Mucosa of rectum (tissue), 2 donors: ENCODE data around the gene FKBP3.

Experiments used
- H3K27ac ChIP-seq, 2 donors: one replicate each; pipeline ENCODE4 v1.7.0; 2013; ENCODE audit warnings: inconsistent platforms in 2 of 2, low read depth in 2 of 2, low read length in 2 of 2
- H3K27me3 ChIP-seq, 2 donors: one replicate each; pipeline ENCODE4 v1.7.0; 2013; ENCODE audit warnings: low read length in 2 of 2; ENCODE audit not compliant: control insufficient read depth in 2 of 2, insufficient read depth in 2 of 2
- H3K36me3 ChIP-seq, 2 donors: one replicate each; pipeline ENCODE4 v1.7.0; 2013; ENCODE audit warnings: low read length in 2 of 2; ENCODE audit not compliant: control insufficient read depth in 2 of 2, insufficient read depth in 2 of 2
- H3K4me1 ChIP-seq, 2 donors: one replicate each; pipeline ENCODE4 v1.7.0; 2013; ENCODE audit warnings: low read length in 2 of 2, mild to moderate bottlenecking in 1 of 2; ENCODE audit not compliant: control insufficient read depth in 2 of 2, insufficient read depth in 2 of 2
- H3K4me3 ChIP-seq, 2 donors: one replicate each; pipeline ENCODE4 v1.7.0; 2013; ENCODE audit warnings: low read length in 2 of 2
- H3K9ac ChIP-seq, 2 donors: one replicate each; pipeline ENCODE4 v1.7.0; 2013; ENCODE audit warnings: low read length in 2 of 2, low read depth in 1 of 2, mild to moderate bottlenecking in 1 of 2
- H3K9me3 ChIP-seq, 2 donors: one replicate each; pipeline ENCODE4 v1.7.0; 2013; ENCODE audit warnings: low read length in 2 of 2; ENCODE audit not compliant: control insufficient read depth in 2 of 2
- donor health status: healthy.
- donor health status: Normal muscosa, but diverticular disease.

FKBP3 gene

DNA sequence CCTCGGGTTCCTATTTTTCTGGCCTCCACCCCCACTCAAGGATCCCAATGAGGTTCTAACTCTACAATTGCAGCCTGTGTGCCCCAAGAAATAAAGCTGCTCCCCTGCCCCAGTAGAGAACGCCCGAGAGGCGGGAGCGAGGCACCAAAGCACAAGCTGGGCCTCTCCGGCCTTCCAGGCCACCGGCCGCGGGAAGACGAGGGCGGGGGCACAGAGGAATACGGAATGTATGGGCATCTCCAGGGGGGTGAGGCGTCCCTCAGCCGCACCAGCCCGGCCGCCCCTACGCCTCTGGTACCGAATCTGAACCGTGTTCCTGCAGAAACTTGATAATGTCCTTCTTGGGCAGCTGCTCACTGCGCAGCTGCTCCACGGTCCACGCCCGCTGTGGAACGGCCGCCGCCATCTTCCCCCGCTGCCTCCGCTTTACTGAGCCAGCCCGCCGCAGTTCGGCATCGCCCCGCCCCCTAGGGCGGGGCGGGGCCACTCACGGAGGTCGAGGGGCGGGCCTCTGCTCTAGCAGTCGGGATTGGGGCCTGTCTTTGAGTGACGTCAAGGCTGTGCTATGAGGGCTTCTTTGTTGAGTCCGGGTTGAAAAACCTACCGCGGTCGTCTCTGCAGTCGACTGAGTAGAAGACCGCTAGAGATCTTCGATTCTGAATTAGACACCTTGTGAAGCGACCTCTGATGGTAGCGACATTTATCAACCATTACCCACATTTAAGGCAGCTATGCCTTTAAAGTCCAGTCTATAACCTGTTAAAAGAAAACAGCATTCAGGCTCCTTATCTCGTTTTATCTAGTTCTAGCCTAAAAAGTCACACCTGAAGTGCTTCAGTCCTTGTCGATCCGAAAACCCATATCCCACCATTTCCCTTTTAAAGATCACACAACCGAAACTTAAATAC, at the start of gene FKBP3:
TSS of gene FKBP3 (minus strand) at position 431 of the 908 bp plus-strand sequence. CDS start at position 406, 25 bp downstream.
- Histone ChIP-seq H3K4me1 (peaks cover 11 to 13% of the 10 kb centered on the region in 2 donors), H3K27me3 (no peaks in the 10 kb centered on the region), H3K27ac (peak within 1 kb of the TSS; percentile 86 to 90), H3K36me3 (peaks cover 2% of the 10 kb centered on the region in 2 donors), H3K4me3 (peak within 1 kb of the TSS; percentile 85 to 97), H3K9ac (peak within 1 kb of the TSS; percentile 87), H3K9me3 (no peaks in the 10 kb centered on the region)

DNA sequence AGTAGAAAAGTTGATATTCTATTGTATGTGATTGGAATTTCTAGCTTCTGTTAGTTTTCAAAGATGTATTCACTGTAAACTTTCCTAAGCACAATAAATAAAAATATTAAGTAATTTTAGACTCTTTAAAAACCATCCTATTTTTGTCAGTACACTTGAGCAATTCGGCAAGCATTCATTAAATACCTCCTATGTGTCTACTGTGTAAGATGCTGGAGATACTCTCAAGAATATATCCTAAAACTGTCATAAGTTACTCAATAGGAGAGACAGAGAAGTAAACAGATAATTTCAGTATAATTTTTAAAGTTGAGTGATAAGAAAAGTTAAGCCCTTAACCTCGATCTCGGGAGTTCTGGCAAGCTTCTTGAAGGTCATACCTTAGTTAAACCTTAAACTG, 47.5 kb upstream of the FKBP3 start:
- Histone ChIP-seq H3K4me3 (no peak overlapping the region), H3K27me3 (no peaks in the 10 kb centered on the region), H3K9ac (no peak overlapping the region), H3K36me3 (no peaks in the 10 kb centered on the region), H3K9me3 (no peaks in the 10 kb centered on the region), H3K4me1 (no peaks in the 10 kb centered on the region), H3K27ac (no peak overlapping the region)

DNA sequence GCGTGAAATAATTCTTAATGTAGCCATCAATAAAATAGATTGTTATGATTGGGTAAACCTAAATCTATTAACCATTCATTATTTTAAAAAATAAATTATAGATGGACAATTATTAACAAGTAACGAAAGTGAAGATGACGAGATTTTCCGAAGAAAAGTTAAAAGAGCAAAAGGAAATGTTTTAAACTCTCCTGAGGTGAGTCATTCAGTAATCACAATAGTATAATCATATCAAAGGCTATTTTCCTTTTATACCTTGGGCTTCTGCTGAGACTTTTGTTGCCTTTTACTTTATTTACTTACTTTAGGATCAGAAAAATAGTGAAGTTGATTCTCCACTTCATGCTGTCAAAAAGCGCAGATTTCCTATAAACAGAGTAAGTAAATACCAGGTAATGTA, 47.0 kb upstream of the FKBP3 start:
- H3K27me3 ChIP-seq: no peaks in the 10 kb centered on the region
- H3K4me1 ChIP-seq: no peaks in the 10 kb centered on the region
- H3K27ac ChIP-seq: no peak overlapping the region
- no peak overlapping the region for H3K9ac ChIP-seq
- H3K9me3 ChIP-seq: no peaks in the 10 kb centered on the region
- H3K36me3 ChIP-seq: no peaks in the 10 kb centered on the region
- H3K4me3 ChIP-seq: no peak overlapping the region

DNA sequence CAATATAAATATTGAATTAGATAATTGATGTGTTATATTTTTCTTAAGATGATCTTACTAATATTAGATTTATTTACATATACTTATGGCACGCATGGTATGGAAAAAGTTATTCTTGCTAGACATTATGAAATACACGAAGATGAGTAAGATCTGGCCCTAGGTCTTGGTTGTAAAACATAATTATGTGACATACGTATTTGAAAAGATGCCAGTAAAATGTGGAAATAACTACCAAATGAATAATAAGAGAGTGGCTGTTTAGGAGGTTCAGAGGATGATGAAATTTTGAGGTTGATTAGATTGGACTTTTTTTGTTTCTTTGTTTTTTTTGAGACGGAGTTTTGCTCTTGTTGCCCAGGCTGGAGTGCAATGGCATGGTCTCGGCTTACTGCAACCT, 42.8 kb upstream of the FKBP3 start:
- H3K4me3 ChIP-seq: no peak overlapping the region
- no peaks in the 10 kb centered on the region for H3K27me3 ChIP-seq
- no peaks in the 10 kb centered on the region for H3K9me3 ChIP-seq
- no peak overlapping the region for H3K9ac ChIP-seq
- H3K4me1 ChIP-seq: no peaks in the 10 kb centered on the region
- no peaks in the 10 kb centered on the region for H3K36me3 ChIP-seq
- H3K27ac ChIP-seq: no peak overlapping the region

DNA sequence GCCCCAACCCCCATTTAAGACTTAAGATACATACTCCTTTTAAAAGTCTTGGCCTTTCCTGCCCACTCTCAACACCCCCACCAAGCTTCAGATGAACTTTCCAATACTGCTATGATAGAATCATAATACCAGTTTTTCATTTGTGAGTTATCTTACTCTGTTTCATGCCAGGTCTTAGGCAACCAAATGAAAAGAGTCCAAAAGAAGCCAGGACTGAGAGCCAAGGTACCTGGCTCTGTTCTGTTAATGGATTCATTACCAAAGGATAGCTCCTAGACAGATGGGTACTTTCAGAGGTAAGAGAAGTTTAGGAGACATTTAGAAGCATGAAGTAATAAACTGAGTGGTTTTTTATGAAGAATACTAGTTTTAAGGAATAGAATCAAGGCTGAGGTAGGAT, 35.6 kb upstream of the FKBP3 start:
- H3K9ac ChIP-seq: no peak overlapping the region
- H3K4me3 ChIP-seq: no peak overlapping the region
- H3K27ac ChIP-seq: no peak overlapping the region
- H3K27me3 ChIP-seq: no peaks in the 10 kb centered on the region
- no peaks in the 10 kb centered on the region for H3K9me3 ChIP-seq
- no peaks in the 10 kb centered on the region for H3K4me1 ChIP-seq
- H3K36me3 ChIP-seq: peaks cover 0 to 3% of the 10 kb centered on the region in 2 donors

DNA sequence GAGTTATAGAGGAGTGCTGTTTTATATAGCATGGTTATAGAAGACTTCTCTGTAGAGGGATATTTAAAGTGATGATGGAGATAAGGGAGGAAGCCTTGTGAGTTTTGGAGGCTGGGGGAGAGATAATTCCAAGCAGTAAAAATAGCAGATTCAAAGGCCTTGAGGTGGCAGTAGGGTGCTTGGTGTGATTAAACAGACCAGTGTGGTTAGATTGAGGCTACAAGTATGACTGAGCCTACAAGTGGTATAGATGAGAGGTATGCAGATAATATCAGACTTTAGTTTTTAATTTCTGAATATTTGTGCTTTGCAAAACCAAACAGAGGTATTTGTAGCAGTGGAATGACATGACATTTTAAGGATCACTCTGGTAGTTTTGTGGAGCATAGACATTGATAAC, 21.8 kb upstream of the FKBP3 start:
- Histone ChIP-seq H3K27ac (no peak overlapping the region), H3K4me1 (no peaks in the 10 kb centered on the region)

DNA sequence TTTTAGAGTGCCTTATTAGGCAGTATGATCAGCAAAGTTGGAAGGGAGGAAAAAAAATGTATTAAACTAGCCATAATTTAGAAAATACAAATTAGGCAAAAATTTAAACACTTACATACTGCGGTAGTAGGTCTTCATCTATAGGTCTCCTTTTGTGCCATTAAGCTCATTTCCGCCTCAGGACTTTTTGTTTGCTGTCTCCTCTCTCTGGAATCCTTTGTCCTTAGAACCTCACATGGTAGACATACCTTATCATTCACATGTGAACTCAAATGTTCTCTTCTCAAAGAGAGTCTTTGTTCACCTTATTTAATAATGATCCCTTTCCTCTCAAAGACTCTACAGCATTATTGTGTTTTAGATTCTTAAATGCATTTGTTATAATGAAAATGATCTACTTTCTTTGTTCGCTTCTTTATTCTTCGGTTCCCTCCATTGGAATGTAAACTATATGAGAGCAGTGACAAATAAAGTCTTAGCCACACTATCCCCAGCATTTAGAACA, 16.2 kb upstream of the FKBP3 start:
- no peaks in the 10 kb centered on the region for H3K27me3 ChIP-seq
- no peak overlapping the region for H3K4me3 ChIP-seq
- no peak overlapping the region for H3K9ac ChIP-seq
- no peaks in the 10 kb centered on the region for H3K4me1 ChIP-seq
- H3K27ac ChIP-seq: no peak overlapping the region
- peaks cover 0 to 4% of the 10 kb centered on the region in 2 donors for H3K36me3 ChIP-seq
- H3K9me3 ChIP-seq: no peaks in the 10 kb centered on the region

More for the DNA sequence above, 21.8 kb upstream of the FKBP3 start:
- H3K4me3 ChIP-seq: no peak overlapping the region
- H3K36me3 ChIP-seq: no peaks in the 10 kb centered on the region
- no peak overlapping the region for H3K9ac ChIP-seq
- H3K9me3 ChIP-seq: no peaks in the 10 kb centered on the region
- no peaks in the 10 kb centered on the region for H3K27me3 ChIP-seq

DNA sequence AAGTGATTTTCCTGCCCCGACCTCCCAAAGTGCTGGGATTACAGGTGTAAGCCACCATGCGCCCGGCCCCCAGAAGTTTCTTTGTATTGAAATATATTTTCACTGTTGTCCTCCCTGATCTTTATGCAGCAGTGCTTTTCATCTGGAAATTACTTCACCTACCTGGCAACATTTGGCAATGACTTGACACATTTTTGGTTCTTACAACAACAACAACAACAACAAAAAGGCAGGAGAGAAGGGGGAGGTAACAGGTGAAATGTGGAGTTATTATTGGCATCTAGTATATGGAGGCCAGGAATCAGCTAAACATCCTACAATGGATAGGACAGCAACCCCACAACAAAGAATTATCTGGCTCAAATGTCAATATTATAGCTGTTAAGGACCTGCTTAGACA, 15.3 kb upstream of the FKBP3 start:
- no peaks in the 10 kb centered on the region for H3K27me3 ChIP-seq
- H3K4me1 ChIP-seq: no peaks in the 10 kb centered on the region

DNA sequence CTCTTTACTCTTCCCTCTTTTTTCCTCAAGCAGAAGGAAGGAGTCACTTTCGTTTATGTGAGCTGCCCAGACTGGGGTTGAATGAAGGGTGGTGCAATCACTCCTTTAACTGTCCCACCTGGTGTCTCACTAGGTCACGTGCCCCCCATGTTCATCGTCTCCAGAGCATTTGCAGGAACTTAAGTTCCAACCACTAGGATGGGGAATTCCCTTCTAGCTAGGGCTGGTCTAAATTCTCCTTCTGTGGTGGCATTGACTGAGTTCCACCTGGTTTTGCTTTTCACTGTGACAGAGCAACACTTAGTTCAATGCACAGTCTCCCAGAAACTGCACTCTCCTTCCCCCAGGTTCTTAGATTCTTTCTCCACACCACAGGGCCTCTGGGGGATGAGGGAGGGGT, 10.9 kb upstream of the FKBP3 start:
- no peaks in the 10 kb centered on the region for H3K27me3 ChIP-seq
- H3K27ac ChIP-seq: no peak overlapping the region
- no peak overlapping the region for H3K9ac ChIP-seq
- H3K36me3 ChIP-seq: peaks cover 0 to 4% of the 10 kb centered on the region in 2 donors
- no peaks in the 10 kb centered on the region for H3K4me1 ChIP-seq
- H3K4me3 ChIP-seq: no peak overlapping the region
- H3K9me3 ChIP-seq: no peaks in the 10 kb centered on the region

More for the DNA sequence above, 15.3 kb upstream of the FKBP3 start:
- Histone ChIP-seq H3K36me3 (peaks cover 0 to 4% of the 10 kb centered on the region in 2 donors), H3K9ac (no peak overlapping the region), H3K27ac (no peak overlapping the region), H3K4me3 (no peak overlapping the region), H3K9me3 (no peaks in the 10 kb centered on the region)

DNA sequence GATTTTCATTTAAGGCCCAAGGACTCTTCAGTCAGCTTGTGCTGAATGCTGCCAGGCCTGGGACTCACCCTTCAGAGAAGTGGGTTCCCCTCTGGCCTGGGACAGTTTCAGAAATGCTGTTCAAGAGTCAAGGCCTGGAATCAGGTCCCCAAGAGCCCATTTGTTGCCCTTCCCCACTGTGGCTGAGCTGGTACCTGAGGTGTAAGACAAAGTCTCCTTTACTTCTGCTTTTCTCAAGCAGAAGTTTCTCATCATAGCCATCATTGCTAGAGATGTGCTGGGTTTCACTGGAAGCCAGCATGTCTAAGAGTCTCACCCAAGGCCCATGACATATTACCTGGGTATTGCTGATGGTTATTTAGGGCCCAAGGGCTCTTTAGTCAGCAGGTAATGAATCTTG, 10.4 kb upstream of the FKBP3 start:
- Histone ChIP-seq H3K36me3 (peaks cover 0 to 2% of the 10 kb centered on the region in 2 donors), H3K9ac (no peak overlapping the region), H3K27me3 (no peaks in the 10 kb centered on the region), H3K27ac (no peak overlapping the region), H3K4me3 (no peak overlapping the region), H3K9me3 (no peaks in the 10 kb centered on the region), H3K4me1 (no peaks in the 10 kb centered on the region)
